GM12874 (cell line): ENCODE measurements around the gene HCAR1.
"Not testable (repeated sequence)": the region's sequence is repeated elsewhere in the genome, so short reads cannot be mapped to it uniquely, and the experiment has no call there.

ENCODE experiments used
- CTCF ChIP-seq: IDR thresholded peaks from 2 replicates; pipeline ENCODE4 v1.5.1; 2011; ENCODE audit warnings: low read depth, mild to moderate bottlenecking, control low read depth, low read length, moderate library complexity; ENCODE audit not compliant: insufficient read depth

Gene HCAR1

GRCh38 chr12:122726080-122726558, 4.5 kb downstream of the HCAR1 start:
- TF ChIP-seq CTCF: no peak

- TF ChIP-seq CTCF: no peak
Measured at GRCh38 chr12:122725452-122726079, 5.1 kb downstream of the HCAR1 start.

- TF ChIP-seq CTCF: no peak
Measured at GRCh38 chr12:122724641-122725243, 5.9 kb downstream of the HCAR1 start.

GRCh38 chr12:122722387-122722786, 8.3 kb downstream of the HCAR1 start:
- TF ChIP-seq CTCF: no peak

GRCh38 chr12:122721057-122721545, 9.5 kb downstream of the HCAR1 start:
- TF ChIP-seq CTCF: no peak

GRCh38 chr12:122716658-122717057, 14.0 kb downstream of the HCAR1 start, which contains the start of gene HCAR3:
Gene HCAR3, minus strand, starts transcription at chr12:122716811. Its CDS starts 74 bp downstream, at chr12:122716737.
- not testable (repeated sequence) for TF ChIP-seq CTCF

- not testable (repeated sequence) for TF ChIP-seq CTCF
Measured at GRCh38 chr12:122702890-122703611, 27.6 kb downstream of the HCAR1 start, which contains the start of gene HCAR2. Gene HCAR2, minus strand, starts transcription at chr12:122703357. Its CDS starts 74 bp downstream, at chr12:122703283.
